ENCODE data around the gene CTRB2.

DNA sequence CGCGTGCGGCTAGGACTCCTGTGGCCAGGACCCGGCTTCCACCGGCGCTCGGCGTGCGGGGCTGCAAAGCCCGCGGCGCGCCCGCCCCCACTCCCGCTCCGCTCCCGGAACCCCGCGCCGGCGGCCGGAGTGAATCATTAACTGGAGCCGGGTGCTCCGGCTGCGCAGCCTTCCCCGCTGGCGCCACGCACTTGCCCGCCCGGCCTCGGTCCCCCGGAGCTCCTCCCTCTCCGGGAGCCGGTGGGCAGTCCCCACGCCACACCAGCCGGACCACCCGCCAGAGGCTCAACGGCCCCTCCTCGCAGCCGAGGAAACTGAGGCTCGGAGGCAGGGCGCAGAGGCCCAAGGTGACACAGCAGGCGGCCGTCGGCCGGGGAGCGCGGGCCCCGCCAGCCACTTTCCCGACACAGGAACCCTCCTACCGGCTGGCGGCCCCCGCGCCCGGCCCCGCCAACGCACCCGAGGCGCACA is 43.9 kb upstream of the CTRB2 start:
- TF ChIP-seq, protein P1, sequence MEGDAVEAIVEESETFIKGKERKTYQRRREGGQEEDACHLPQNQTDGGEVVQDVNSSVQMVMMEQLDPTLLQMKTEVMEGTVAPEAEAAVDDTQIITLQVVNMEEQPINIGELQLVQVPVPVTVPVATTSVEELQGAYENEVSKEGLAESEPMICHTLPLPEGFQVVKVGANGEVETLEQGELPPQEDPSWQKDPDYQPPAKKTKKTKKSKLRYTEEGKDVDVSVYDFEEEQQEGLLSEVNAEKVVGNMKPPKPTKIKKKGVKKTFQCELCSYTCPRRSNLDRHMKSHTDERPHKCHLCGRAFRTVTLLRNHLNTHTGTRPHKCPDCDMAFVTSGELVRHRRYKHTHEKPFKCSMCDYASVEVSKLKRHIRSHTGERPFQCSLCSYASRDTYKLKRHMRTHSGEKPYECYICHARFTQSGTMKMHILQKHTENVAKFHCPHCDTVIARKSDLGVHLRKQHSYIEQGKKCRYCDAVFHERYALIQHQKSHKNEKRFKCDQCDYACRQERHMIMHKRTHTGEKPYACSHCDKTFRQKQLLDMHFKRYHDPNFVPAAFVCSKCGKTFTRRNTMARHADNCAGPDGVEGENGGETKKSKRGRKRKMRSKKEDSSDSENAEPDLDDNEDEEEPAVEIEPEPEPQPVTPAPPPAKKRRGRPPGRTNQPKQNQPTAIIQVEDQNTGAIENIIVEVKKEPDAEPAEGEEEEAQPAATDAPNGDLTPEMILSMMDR (IDR thresholded peaks at IDR 0.05): no peak
- TF ChIP-seq ZFX (IDR thresholded peaks at IDR 0.05; ENCODE audit: borderline replicate concordance): no peak
